CD4-positive, alpha-beta memory T cell (primary cell): Measurements from ENCODE around the gene NXPE3. TPM values are rescaled to one million over a fixed set of nuclear protein-coding genes. Genes with fewer than 3 reads are reported as not detected.

ENCODE experiments used
- CTCF ChIA-PET: fragments of 350-600 bp; sonication (Branson Sonifier 250); formaldehyde crosslinking; loops from one replicate; lab custom pipeline; 2021; ENCODE audit warnings: inconsistent platforms; ENCODE audit not compliant: partially characterized antibody; lab: Charles Lee
- POLR2A ChIA-PET: fragments of 350-600 bp; sonication (Branson Sonifier 250); formaldehyde crosslinking; loops from one replicate; lab custom pipeline; 2021; ENCODE audit not compliant: partially characterized antibody; lab: Charles Lee
- DNase-seq, 5 donors: peaks; one replicate each; pipeline versions ENCODE4 v3.0.0 to v3.0.0-alpha.2; 2020 to 2022; ENCODE audit warnings: mixed read lengths in 1 of 5
- H3K27ac ChIP-seq: one replicate; pipeline ENCODE4 v1.7.0; 2013; ENCODE audit warnings: low read depth, low read length
- H3K27me3 ChIP-seq: 2 replicates; pipeline ENCODE4 v1.7.0; 2013; ENCODE audit warnings: mild to moderate bottlenecking, low read length, moderate library complexity; ENCODE audit not compliant: insufficient read depth
- H3K36me3 ChIP-seq: 2 replicates; pipeline ENCODE4 v1.7.0; 2013; ENCODE audit warnings: mild to moderate bottlenecking, low read length, moderate library complexity; ENCODE audit not compliant: insufficient read depth
- H3K4me1 ChIP-seq: 2 replicates; pipeline ENCODE4 v1.7.0; 2013; ENCODE audit warnings: mild to moderate bottlenecking, low read length, moderate library complexity; ENCODE audit not compliant: insufficient read depth
- H3K4me3 ChIP-seq, 2 donors: one replicate each; pipeline ENCODE4 v1.7.0; 2013; ENCODE audit warnings: low read length in 2 of 2, mild to moderate bottlenecking in 1 of 2
- H3K9me3 ChIP-seq, 2 donors: one replicate each; pipeline ENCODE4 v1.7.0; 2013; ENCODE audit warnings: low read length in 2 of 2, control low read depth in 1 of 2; ENCODE audit not compliant: control insufficient read depth in 1 of 2
- H3K27ac Mint-ChIP-seq, 7 donors: one replicate each; pipeline ENCODE4 v1.8.0; 2020 to 2021; ENCODE audit warnings: mixed read lengths in 7 of 7, mild to moderate bottlenecking in 6 of 7, inconsistent platforms in 3 of 7, moderate library complexity in 3 of 7
- H3K27me3 Mint-ChIP-seq, 2 donors: one replicate each; pipeline ENCODE4 v1.8.0; 2020 to 2021; ENCODE audit warnings: mixed read lengths in 2 of 2
- H3K36me3 Mint-ChIP-seq, 2 donors: one replicate each; pipeline ENCODE4 v1.8.0; 2020 to 2021; ENCODE audit warnings: mixed read lengths in 2 of 2, inconsistent platforms in 1 of 2, mild to moderate bottlenecking in 1 of 2
- H3K4me1 Mint-ChIP-seq, 4 donors: one replicate each; pipeline ENCODE4 v1.8.0; 2020 to 2021; ENCODE audit warnings: mixed read lengths in 4 of 4, mild to moderate bottlenecking in 1 of 4
- H3K4me3 Mint-ChIP-seq, 8 donors: one replicate each; pipeline ENCODE4 v1.8.0; 2020 to 2021; ENCODE audit warnings: mixed read lengths in 8 of 8, mild to moderate bottlenecking in 7 of 8, moderate library complexity in 6 of 8, inconsistent platforms in 3 of 8
- H3K9me3 Mint-ChIP-seq, 8 donors: one replicate each; pipeline ENCODE4 v1.8.0; 2020 to 2021; ENCODE audit warnings: mixed read lengths in 8 of 8, mild to moderate bottlenecking in 5 of 8, inconsistent platforms in 3 of 8, moderate library complexity in 1 of 8
- intact Hi-C: fragments of 100-400 bp; cut with micrococcal nuclease; formaldehyde crosslinking; loops from one replicate; pipeline ENCODE4 v1.15.1; 2023
- polyA plus RNA-seq, 2 donors: library from polyadenylated mRNA; unstranded; fragments of 300-500 nt; fragmentation: Illumina TruSeq; gene quantifications; one replicate each; pipeline ENCODE4 v1.2.3, GENCODE V29; 2021
- total RNA-seq, 2 experiments: library from RNA; stranded (reverse); gene quantifications; one replicate each; pipeline ENCODE4 v1.2.3, GENCODE V29; 2021

NXPE3 gene
- total and polyA plus RNA-seq, 4 experiments from 2014 or later: 35.7 to 50.0 (median 36.7) TPM

DNA sequence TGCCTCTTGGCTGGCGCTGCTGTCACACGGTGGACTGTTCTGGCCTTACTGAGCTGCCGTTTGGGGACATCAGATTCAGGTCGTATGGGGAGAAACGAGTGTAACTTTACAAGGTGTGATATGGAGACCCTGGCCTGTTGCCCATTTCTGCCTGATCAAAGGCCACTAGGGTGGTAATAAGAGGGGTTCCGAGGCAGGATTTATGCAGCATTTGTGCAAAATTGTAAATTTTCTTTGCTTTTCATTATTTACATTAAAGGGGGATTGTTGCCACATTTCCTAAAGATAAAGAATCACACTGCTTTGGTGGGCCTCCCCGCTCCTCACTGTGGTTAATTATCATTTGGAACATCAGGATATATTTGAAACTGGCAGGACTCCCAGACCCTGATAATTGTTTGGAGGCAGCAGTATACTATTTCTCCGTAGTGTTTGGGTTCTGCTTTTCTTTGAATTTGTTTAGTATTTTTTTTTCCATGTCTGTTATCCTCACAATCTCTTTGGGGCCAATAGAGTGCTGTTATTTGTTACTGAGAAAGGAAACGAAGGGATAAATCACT lies 891 bp downstream of the NXPE3 start:
- no peak for DNase-seq
- H3K9me3 ChIP-seq: no peaks in the 10 kb centered on the region
- peak overlapping the region; percentile 91 for H3K27ac ChIP-seq
- H3K4me3 ChIP-seq: peak overlapping the region; percentile 63 to 90
- peaks cover 16 to 33% of the 10 kb centered on the region in 2 donors for H3K36me3 Mint-ChIP-seq
- H3K27ac Mint-ChIP-seq: peak overlapping the region; percentile 97 to 99 (median 99)
- H3K27me3 ChIP-seq: no peaks in the 10 kb centered on the region
- no peaks in the 10 kb centered on the region for H3K27me3 Mint-ChIP-seq
- H3K4me1 ChIP-seq: peaks cover 56% of the 10 kb centered on the region
- peak overlapping the region; percentile 89 to 98 (median 96) for H3K4me3 Mint-ChIP-seq
- peaks cover 16% of the 10 kb centered on the region for H3K36me3 ChIP-seq
- CTCF ChIA-PET: interaction anchor here (1.2 to 2.3 kb wide), 6 partner anchors 13 to 84 kb away, joined by 5 to 19 read pairs (median 7); partner anchors contain the start of gene CEP97
- intact Hi-C loops: loop anchor here (1.0 to 5.0 kb wide), 8 partner anchors 11 to 1963 kb away; partner anchors contain the start of genes CEP97, CMSS1, NFKBIZ and RPL24
- POLR2A ChIA-PET: interaction anchor here (1.2 to 3.2 kb wide), 19 partner anchors 8 to 206 kb away, joined by 3 to 60 read pairs (median 6); partner anchors contain the start of genes CEP97, NFKBIZ, PCNP and RPL24
- H3K9me3 Mint-ChIP-seq: peaks cover 0 to 3% (median 0%) of the 10 kb centered on the region in 8 donors
- H3K4me1 Mint-ChIP-seq: peaks cover 40 to 66% (median 53%) of the 10 kb centered on the region in 4 donors

DNA sequence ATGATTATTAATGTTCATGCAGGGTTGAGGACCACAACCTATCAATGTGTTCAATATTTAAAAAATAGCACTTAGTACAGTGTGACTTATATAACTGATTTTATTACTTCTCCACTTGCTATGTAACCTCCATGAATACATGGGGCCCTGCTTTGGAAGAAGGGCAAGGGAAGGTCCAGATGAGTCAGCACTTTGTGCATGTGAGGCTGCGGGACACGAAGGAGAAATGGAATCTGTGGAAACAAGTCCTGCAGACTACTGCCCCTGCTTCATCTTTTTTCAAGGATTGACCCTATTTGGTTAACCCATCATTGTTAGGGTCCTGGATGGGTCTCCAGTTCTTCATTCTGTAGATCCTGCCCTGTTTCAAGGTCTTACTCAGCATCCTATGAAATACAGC lies 1.6 kb downstream of the NXPE3 start:
- peaks cover 24% of the 10 kb centered on the region for H3K36me3 ChIP-seq
- CTCF ChIA-PET: interaction anchor here (2.3 kb wide), 1 partner anchor 56 kb away, joined by 19 read pairs; the partner anchor contains the start of gene CEP97
- peaks cover 64% of the 10 kb centered on the region for H3K4me1 ChIP-seq
- H3K36me3 Mint-ChIP-seq: peaks cover 22 to 40% of the 10 kb centered on the region in 2 donors
- no peaks in the 10 kb centered on the region for H3K9me3 ChIP-seq
- peak overlapping the region; percentile 89 to 98 (median 96) for H3K4me3 Mint-ChIP-seq
- peak overlapping the region in 6 of 7 donors; percentile 15 to 99 (median 98) for H3K27ac Mint-ChIP-seq
- POLR2A ChIA-PET: interaction anchor here (0.6 to 3.2 kb wide), 8 partner anchors 7 to 103 kb away, joined by 3 to 60 read pairs (median 20); partner anchors contain the start of genes CEP97, NFKBIZ and ZBTB11
- intact Hi-C loops: no loop called here
- H3K27ac ChIP-seq: peak overlapping the region; percentile 91
- H3K4me1 Mint-ChIP-seq: peaks cover 47 to 72% (median 61%) of the 10 kb centered on the region in 4 donors
- peaks cover 0 to 3% (median 0%) of the 10 kb centered on the region in 8 donors for H3K9me3 Mint-ChIP-seq
- no peak for DNase-seq
- no peaks in the 10 kb centered on the region for H3K27me3 ChIP-seq
- H3K4me3 ChIP-seq: no peak overlapping the region
- H3K27me3 Mint-ChIP-seq: no peaks in the 10 kb centered on the region

GRCh38 chr3:101781166-101781565 lies 2.2 kb downstream of the NXPE3 start:
- no peaks in the 10 kb centered on the region for H3K9me3 ChIP-seq
- DNase-seq: no peak
- intact Hi-C loops: no loop called here
- peak overlapping the region; percentile 34 to 96 (median 62) for H3K4me3 Mint-ChIP-seq
- H3K27me3 Mint-ChIP-seq: no peaks in the 10 kb centered on the region
- peaks cover 0 to 3% (median 0%) of the 10 kb centered on the region in 8 donors for H3K9me3 Mint-ChIP-seq
- POLR2A ChIA-PET: interaction anchor here (1.5 to 3.2 kb wide), 2 partner anchors 16 to 56 kb away, joined by 3 to 60 read pairs; partner anchors contain the start of gene CEP97
- no peaks in the 10 kb centered on the region for H3K27me3 ChIP-seq
- peaks cover 69% of the 10 kb centered on the region for H3K4me1 ChIP-seq
- H3K36me3 ChIP-seq: peaks cover 29% of the 10 kb centered on the region
- H3K36me3 Mint-ChIP-seq: peaks cover 25 to 45% of the 10 kb centered on the region in 2 donors
- H3K27ac Mint-ChIP-seq: peak overlapping the region in 6 of 7 donors; percentile 38 to 99 (median 70)
- CTCF ChIA-PET: interaction anchor here (1.1 kb wide), 1 partner anchor 22 kb away, joined by 4 read pairs; no protein-coding TSS in a partner anchor
- no peak overlapping the region for H3K27ac ChIP-seq
- peaks cover 49 to 77% (median 66%) of the 10 kb centered on the region in 4 donors for H3K4me1 Mint-ChIP-seq
- no peak overlapping the region for H3K4me3 ChIP-seq

GRCh38 chr3:101784855-101785613 lies 6.0 kb downstream of the NXPE3 start:
- Histone ChIP-seq H3K27me3 (no peaks in the 10 kb centered on the region), H3K4me3 (peak overlapping the region in 1 of 2 donors; percentile 6), H3K9me3 (no peaks in the 10 kb centered on the region), H3K36me3 (peaks cover 48% of the 10 kb centered on the region), H3K27ac (peak overlapping the region; percentile 50), H3K4me1 (peaks cover 69% of the 10 kb centered on the region)
- POLR2A ChIA-PET: interaction anchor here (0.8 to 1.9 kb wide), 7 partner anchors 11 to 95 kb away, joined by 3 to 9 read pairs (median 3); partner anchors contain the start of genes CEP97 and NFKBIZ
- peak overlapping the region; percentile 80 to 95 (median 88) for H3K27ac Mint-ChIP-seq
- peaks cover 58 to 78% of the 10 kb centered on the region in 2 donors for H3K36me3 Mint-ChIP-seq
- H3K4me1 Mint-ChIP-seq: peaks cover 43 to 72% (median 59%) of the 10 kb centered on the region in 4 donors
- intact Hi-C loops: no loop called here
- DNase-seq: peak in 4 of 5 donors; percentile 29 to 43 (median 35)
- H3K9me3 Mint-ChIP-seq: no peaks in the 10 kb centered on the region
- H3K4me3 Mint-ChIP-seq: peak overlapping the region; percentile 39 to 77 (median 67)
- H3K27me3 Mint-ChIP-seq: no peaks in the 10 kb centered on the region
- CTCF ChIA-PET: interaction anchor here (1.0 to 12.3 kb wide), 3 partner anchors 11 to 440 kb away, joined by 3 to 122 read pairs (median 4); no protein-coding TSS in a partner anchor

DNA sequence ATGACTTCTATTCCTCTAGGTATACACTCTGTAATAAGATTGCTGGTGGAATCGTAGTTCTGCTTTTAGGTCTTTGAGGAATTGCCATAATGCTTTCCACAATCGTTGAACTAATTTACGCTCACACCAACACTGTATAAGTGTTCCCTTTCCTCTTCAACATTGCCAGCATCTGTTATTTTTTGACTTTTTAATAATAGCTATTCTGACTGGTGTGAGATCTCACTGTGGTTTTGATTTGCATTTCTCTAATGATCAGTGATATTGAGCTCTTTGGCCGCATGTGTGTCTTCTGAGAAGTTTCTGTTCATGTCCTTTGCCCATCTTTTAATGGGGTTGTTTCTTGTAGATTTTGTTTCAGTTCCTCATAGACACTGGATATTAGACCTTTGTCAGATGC lies 12.8 kb downstream of the NXPE3 start:
- H3K36me3 ChIP-seq: peaks cover 33% of the 10 kb centered on the region
- no peak overlapping the region for H3K27ac ChIP-seq
- DNase-seq: no peak
- Mint-ChIP-seq H3K9me3 (peaks cover 0 to 7% (median 0%) of the 10 kb centered on the region in 8 donors), H3K4me3 (peak overlapping the region in 2 of 8 donors; percentile 10 to 55), H3K27ac (peak overlapping the region in 4 of 7 donors; percentile 18 to 75 (median 48)), H3K36me3 (peaks cover 86 to 89% of the 10 kb centered on the region in 2 donors), H3K4me1 (peaks cover 47 to 78% (median 58%) of the 10 kb centered on the region in 4 donors), H3K27me3 (no peaks in the 10 kb centered on the region)
- no peak overlapping the region for H3K4me3 ChIP-seq
- ChIA-PET CTCF (interaction anchor here (1.0 to 12.3 kb wide), 3 partner anchors 12 to 437 kb away, joined by 3 to 122 read pairs (median 7); partner anchors contain the start of gene NXPE3), POLR2A (no interaction called here)
- H3K27me3 ChIP-seq: no peaks in the 10 kb centered on the region
- H3K9me3 ChIP-seq: no peaks in the 10 kb centered on the region
- peaks cover 57% of the 10 kb centered on the region for H3K4me1 ChIP-seq
- intact Hi-C loops: no loop called here

GRCh38 chr3:101796077-101796680 lies 17.2 kb downstream of the NXPE3 start:
- Mint-ChIP-seq H3K36me3 (peaks cover 71 to 74% of the 10 kb centered on the region in 2 donors), H3K27me3 (no peaks in the 10 kb centered on the region), H3K9me3 (peaks cover 0 to 7% (median 0%) of the 10 kb centered on the region in 8 donors), H3K4me1 (peaks cover 44 to 68% (median 54%) of the 10 kb centered on the region in 4 donors), H3K27ac (peak overlapping the region in 4 of 7 donors; percentile 3 to 89 (median 28)), H3K4me3 (peak overlapping the region in 2 of 8 donors; percentile 6 to 9)
- H3K27ac ChIP-seq: no peak overlapping the region
- ChIA-PET CTCF (interaction anchor here (0.6 to 12.3 kb wide), 4 partner anchors 9 to 433 kb away, joined by 3 to 122 read pairs (median 6); no protein-coding TSS in a partner anchor), POLR2A (interaction anchor here (1.3 kb wide), 1 partner anchor 11 kb away, joined by 3 read pairs; no protein-coding TSS in a partner anchor)
- H3K9me3 ChIP-seq: no peaks in the 10 kb centered on the region
- no peaks in the 10 kb centered on the region for H3K27me3 ChIP-seq
- no peak overlapping the region for H3K4me3 ChIP-seq
- H3K36me3 ChIP-seq: peaks cover 18% of the 10 kb centered on the region
- peaks cover 44% of the 10 kb centered on the region for H3K4me1 ChIP-seq
- intact Hi-C loops: no loop called here
- no peak for DNase-seq
